CD4-positive, alpha-beta T cell (primary cell): Measurements from ENCODE around the gene SLC26A2. TPM values are rescaled to one million over a fixed set of nuclear protein-coding genes. Genes with fewer than 3 reads are reported as not detected.

Experiments
- ATAC-seq: fragments of 200-7000 bp; cut with Tn5 transposase; one replicate; pipeline ENCODE4 v1.10.0; 2022; ENCODE audit warnings: mild to moderate bottlenecking; ENCODE audit not compliant: poor library complexity
- CTCF ChIA-PET: fragments of 350-600 bp; sonication (Branson Sonifier 250); formaldehyde crosslinking; loops from one replicate; lab custom pipeline; 2021; ENCODE audit warnings: antibody characterized with exemption, inconsistent platforms; lab: Charles Lee
- POLR2A ChIA-PET: fragments of 350-600 bp; sonication (Branson Sonifier 250); formaldehyde crosslinking; loops from one replicate; lab custom pipeline; 2021; ENCODE audit warnings: antibody characterized with exemption, inconsistent platforms; lab: Charles Lee
- DNase-seq, 14 experiments: peaks; one replicate each; pipeline ENCODE4 v3.0.0-alpha.2; 2013 to 2020; ENCODE audit warnings: mixed read lengths in 2 of 14
- H3K27ac ChIP-seq, 2 donors: one replicate each; pipeline versions ENCODE4 v1.5.1 to v1.7.0; 2013; ENCODE audit warnings: low read length in 2 of 2, low read depth in 1 of 2, mild to moderate bottlenecking in 1 of 2
- H3K27me3 ChIP-seq, 2 experiments: 1 replicate in 1 of 2; 2 replicates in 1 of 2; pipeline versions ENCODE4 v1.6.1 to v1.7.0; 2013; ENCODE audit warnings: low read length in 2 of 2, control low read depth in 1 of 2, mild to moderate bottlenecking in 1 of 2, moderate library complexity in 1 of 2; ENCODE audit not compliant: insufficient read depth in 2 of 2, control insufficient read depth in 1 of 2
- H3K36me3 ChIP-seq: one replicate; pipeline ENCODE4 v1.6.1; 2013; ENCODE audit warnings: low read length, control low read depth; ENCODE audit not compliant: insufficient read depth
- H3K4me1 ChIP-seq: one replicate; pipeline ENCODE4 v1.6.1; 2013; ENCODE audit warnings: low read length, control low read depth; ENCODE audit not compliant: insufficient read depth
- H3K4me3 ChIP-seq: one replicate; pipeline ENCODE4 v1.5.1; 2013; ENCODE audit warnings: mild to moderate bottlenecking, low read length, moderate library complexity
- H3K9me3 ChIP-seq, 2 experiments: 1 replicate in 1 of 2; 2 replicates in 1 of 2; pipeline versions ENCODE4 v1.6.1 to v1.7.0; 2013; ENCODE audit warnings: low read length in 2 of 2, mild to moderate bottlenecking in 2 of 2, control low read depth in 1 of 2, moderate library complexity in 1 of 2; ENCODE audit not compliant: control insufficient read depth in 1 of 2, insufficient read depth in 1 of 2
- H3K27ac Mint-ChIP-seq: one replicate; pipeline ENCODE4 v1.8.0; 2020; ENCODE audit warnings: mixed read lengths
- H3K27me3 Mint-ChIP-seq: one replicate; pipeline ENCODE4 v1.8.0; 2021; ENCODE audit warnings: mixed read lengths
- H3K36me3 Mint-ChIP-seq: one replicate; pipeline ENCODE4 v1.8.0; 2021; ENCODE audit warnings: low read depth, mixed read lengths
- H3K4me1 Mint-ChIP-seq: one replicate; pipeline ENCODE4 v1.8.0; 2021; ENCODE audit warnings: low read depth, mixed read lengths
- H3K4me3 Mint-ChIP-seq: one replicate; pipeline ENCODE4 v1.8.0; 2020; ENCODE audit warnings: mild to moderate bottlenecking, mixed read lengths
- H3K9me3 Mint-ChIP-seq: one replicate; pipeline ENCODE4 v1.8.0; 2020; ENCODE audit warnings: mixed read lengths
- CTCF ChIP-seq: fragments of 200-600 bp; IDR thresholded peaks from one replicate; pipeline ENCODE4 v1.8.0; 2022; ENCODE audit warnings: antibody characterized with exemption, mild to moderate bottlenecking
- intact Hi-C, 2 experiments: fragments of 100-400 bp; cut with DNase I in 1 of 2; cut with micrococcal nuclease in 1 of 2; formaldehyde crosslinking; loops; one replicate each; pipeline versions ENCODE4 v1.15.1 to v1.9.0; 2023 to 2025; cut with DNase I, micrococcal nuclease
- total RNA-seq, 174 experiments: library from RNA in 2 of 174; stranded (reverse) in 2 of 174; gene quantifications; one replicate each; pipeline ENCODE4 v1.2.3 and lab custom pipeline; 2021 to 2026

The SLC26A2 gene
- total RNA-seq, 2 experiments from 2014 or later = 2.8 to 4.2 TPM

- no peaks in the 10 kb centered on the region for H3K9me3 Mint-ChIP-seq
- no peak overlapping the region for H3K4me3 Mint-ChIP-seq
- H3K9me3 ChIP-seq = no peaks in the 10 kb centered on the region
- TF ChIP-seq CTCF = no peak
- H3K36me3 Mint-ChIP-seq = peaks cover 97% of the 10 kb centered on the region
- H3K27ac Mint-ChIP-seq = no peak overlapping the region
- H3K27ac ChIP-seq = no peak overlapping the region
- intact Hi-C loops = no loop called here
- no peaks in the 10 kb centered on the region for H3K27me3 Mint-ChIP-seq
- H3K4me3 ChIP-seq = no peak overlapping the region
- no peaks in the 10 kb centered on the region for H3K27me3 ChIP-seq
- DNase-seq (no peak), ATAC-seq (no peak)
- no peaks in the 10 kb centered on the region for H3K4me1 ChIP-seq
- no peaks in the 10 kb centered on the region for H3K4me1 Mint-ChIP-seq
- H3K36me3 ChIP-seq = peaks cover 97% of the 10 kb centered on the region
- ChIA-PET POLR2A (no interaction called here), CTCF (no interaction called here)
Observed at GRCh38 chr5:150034662-150035061, 74.1 kb downstream of the SLC26A2 start.

DNA sequence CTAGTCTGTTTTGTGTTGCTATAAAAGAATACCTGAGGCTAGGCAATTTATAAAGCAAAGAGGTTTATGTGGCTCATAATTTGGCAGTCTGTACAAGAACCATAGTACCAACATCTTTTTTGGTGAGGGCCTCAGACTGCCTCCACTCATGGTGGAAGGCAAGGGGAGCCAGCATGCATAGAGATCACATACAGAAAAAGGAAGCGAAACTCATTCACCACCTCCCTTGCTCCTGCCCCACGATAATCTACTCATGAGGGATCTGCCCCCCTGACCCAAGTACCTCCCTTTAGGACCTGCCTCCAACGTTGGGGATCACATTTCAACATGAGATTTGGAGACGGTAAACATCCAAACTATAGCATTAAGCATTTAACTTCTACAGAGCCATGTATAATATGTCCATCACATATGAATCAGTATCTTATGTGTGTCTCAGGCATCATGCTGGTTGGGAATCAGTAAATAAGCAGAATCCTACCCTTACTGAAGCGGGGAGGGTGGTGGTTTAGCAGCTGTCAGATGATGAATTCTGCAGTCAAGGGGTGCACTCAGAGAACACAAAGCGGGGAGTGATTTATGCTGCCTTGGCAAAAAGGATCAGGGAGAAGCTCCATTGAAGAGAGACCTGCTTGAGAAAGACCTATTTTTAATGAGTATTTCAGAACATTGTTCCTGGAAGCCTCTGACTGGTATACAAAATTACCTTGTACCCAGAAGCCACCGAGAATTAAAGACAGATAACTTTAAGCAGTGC is 74.8 kb downstream of the SLC26A2 start:
- Mint-ChIP-seq H3K9me3 (no peaks in the 10 kb centered on the region), H3K36me3 (peaks cover 100% of the 10 kb centered on the region), H3K4me1 (no peaks in the 10 kb centered on the region), H3K4me3 (no peak overlapping the region), H3K27ac (no peak overlapping the region), H3K27me3 (no peaks in the 10 kb centered on the region)
- Histone ChIP-seq H3K36me3 (peaks cover 98% of the 10 kb centered on the region), H3K27me3 (no peaks in the 10 kb centered on the region), H3K4me1 (no peaks in the 10 kb centered on the region), H3K27ac (no peak overlapping the region), H3K9me3 (no peaks in the 10 kb centered on the region), H3K4me3 (no peak overlapping the region)
- intact Hi-C loops = no loop called here
- TF ChIP-seq CTCF = no peak
- POLR2A ChIA-PET = no interaction called here
- CTCF ChIA-PET = no interaction called here
- DNase-seq (no peak), ATAC-seq (no peak)

GRCh38 chr5:150036513-150036912 is 76.0 kb downstream of the SLC26A2 start:
- ChIA-PET POLR2A (no interaction called here), CTCF (no interaction called here)
- Mint-ChIP-seq H3K9me3 (no peaks in the 10 kb centered on the region), H3K27ac (no peak overlapping the region), H3K4me3 (no peak overlapping the region), H3K36me3 (peaks cover 100% of the 10 kb centered on the region), H3K27me3 (no peaks in the 10 kb centered on the region), H3K4me1 (no peaks in the 10 kb centered on the region)
- TF ChIP-seq CTCF = no peak
- DNase-seq = no peak
- no peaks in the 10 kb centered on the region for H3K27me3 ChIP-seq
- no peak overlapping the region for H3K4me3 ChIP-seq
- H3K4me1 ChIP-seq = no peaks in the 10 kb centered on the region
- peaks cover 98% of the 10 kb centered on the region for H3K36me3 ChIP-seq
- no peaks in the 10 kb centered on the region for H3K9me3 ChIP-seq
- no peak for ATAC-seq
- intact Hi-C loops = no loop called here
- no peak overlapping the region for H3K27ac ChIP-seq

Other genes with a start within 250 kb of the SLC26A2 start
- 1 to 10 TPM; 1.8 to 2.3 TPM for gene PPARGC1B, start 230.4 kb upstream of the SLC26A2 start, total RNA-seq
- not detected for gene PDE6A, start 16.0 kb upstream of the SLC26A2 start, total RNA-seq
- 1 to 10 TPM; 1.0 to 1.4 TPM for gene TIGD6, start 39.9 kb downstream of the SLC26A2 start, total RNA-seq
- gene HMGXB3, start 40.0 kb downstream of the SLC26A2 start, total RNA-seq = 10 to 100 TPM; 27.4 to 29.3 TPM
- under 1 TPM; 0.45 to 0.52 TPM for gene CSF1R, start 125.8 kb downstream of the SLC26A2 start, total RNA-seq
- gene PDGFRB, start 195.1 kb downstream of the SLC26A2 start, total RNA-seq = not detected
- gene CDX1, start 206.0 kb downstream of the SLC26A2 start, total RNA-seq = not detected
- not detected for gene SLC6A7, start 229.3 kb downstream of the SLC26A2 start, total RNA-seq